Effector CD4-positive, alpha-beta T cell (primary cell): ENCODE results near the gene CNTNAP2.
"Not testable (repeated sequence)": the region's sequence is repeated elsewhere in the genome, so short reads cannot be mapped to it uniquely, and the experiment has no call there.

ENCODE experiments used
- DNase-seq: peaks from one replicate; pipeline ENCODE4 v3.0.0-alpha.2; 2020

The CNTNAP2 gene

GRCh38 chr7:148060724-148061123 is 1944.1 kb downstream of the CNTNAP2 start:
- no peak for DNase-seq

GRCh38 chr7:148078111-148078510 is 1961.5 kb downstream of the CNTNAP2 start:
- not testable (repeated sequence) for DNase-seq

GRCh38 chr7:148079206-148080080 is 1962.8 kb downstream of the CNTNAP2 start:
- DNase-seq = no peak

GRCh38 chr7:148083448-148083847 is 1966.8 kb downstream of the CNTNAP2 start:
- no peak for DNase-seq

- DNase-seq = no peak
Observed at GRCh38 chr7:148084138-148084537, 1967.5 kb downstream of the CNTNAP2 start.

- DNase-seq = no peak
Observed at GRCh38 chr7:148091882-148092281, 1975.3 kb downstream of the CNTNAP2 start.

- DNase-seq = no peak
Observed at GRCh38 chr7:148093375-148094166, 1977.0 kb downstream of the CNTNAP2 start.

GRCh38 chr7:148095066-148095465 is 1978.5 kb downstream of the CNTNAP2 start:
- no peak for DNase-seq

GRCh38 chr7:148104136-148104716 is 1987.6 kb downstream of the CNTNAP2 start:
- no peak for DNase-seq

GRCh38 chr7:148104924-148105323 is 1988.3 kb downstream of the CNTNAP2 start:
- DNase-seq = no peak

- no peak for DNase-seq
Observed at GRCh38 chr7:148105853-148106252, 1989.3 kb downstream of the CNTNAP2 start.

- DNase-seq = no peak
Observed at GRCh38 chr7:148107443-148108127, 1991.0 kb downstream of the CNTNAP2 start.

GRCh38 chr7:148108381-148108780 is 1991.8 kb downstream of the CNTNAP2 start:
- DNase-seq = no peak

GRCh38 chr7:148110097-148110868 is 1993.7 kb downstream of the CNTNAP2 start:
- no peak for DNase-seq

- no peak for DNase-seq
Observed at GRCh38 chr7:148114804-148115203, 1998.2 kb downstream of the CNTNAP2 start.

GRCh38 chr7:148115308-148115707 is 1998.7 kb downstream of the CNTNAP2 start:
- no peak for DNase-seq

GRCh38 chr7:148116195-148116594 is 1999.6 kb downstream of the CNTNAP2 start:
- DNase-seq = no peak

- no peak for DNase-seq
Observed at GRCh38 chr7:148116829-148117403, 2000.3 kb downstream of the CNTNAP2 start.

GRCh38 chr7:148118371-148118770 is 2001.8 kb downstream of the CNTNAP2 start:
- no peak for DNase-seq

- no peak for DNase-seq
Observed at GRCh38 chr7:148121401-148121800, 2004.8 kb downstream of the CNTNAP2 start.

GRCh38 chr7:148121847-148122246 is 2005.2 kb downstream of the CNTNAP2 start:
- no peak for DNase-seq

- DNase-seq = no peak
Observed at GRCh38 chr7:148124477-148124876, 2007.9 kb downstream of the CNTNAP2 start.
